CD4-positive, alpha-beta T cell (primary cell): ENCODE measurements around the gene SETD1B. TPM values are rescaled to one million over a fixed set of nuclear protein-coding genes. Genes with fewer than 3 reads are reported as not detected.

ENCODE experiments used
- ATAC-seq: fragments of 200-7000 bp; cut with Tn5 transposase; one replicate; pipeline ENCODE4 v1.10.0; 2022; ENCODE audit warnings: mild to moderate bottlenecking; ENCODE audit not compliant: poor library complexity
- CTCF ChIA-PET: fragments of 350-600 bp; sonication (Branson Sonifier 250); formaldehyde crosslinking; loops from one replicate; lab custom pipeline; 2021; ENCODE audit warnings: antibody characterized with exemption, inconsistent platforms; lab: Charles Lee
- POLR2A ChIA-PET: fragments of 350-600 bp; sonication (Branson Sonifier 250); formaldehyde crosslinking; loops from one replicate; lab custom pipeline; 2021; ENCODE audit warnings: antibody characterized with exemption, inconsistent platforms; lab: Charles Lee
- DNase-seq, 14 experiments: peaks; one replicate each; pipeline ENCODE4 v3.0.0-alpha.2; 2013 to 2020; ENCODE audit warnings: mixed read lengths in 2 of 14
- H3K27ac ChIP-seq, 2 donors: one replicate each; pipeline versions ENCODE4 v1.5.1 to v1.7.0; 2013; ENCODE audit warnings: low read length in 2 of 2, low read depth in 1 of 2, mild to moderate bottlenecking in 1 of 2
- H3K27me3 ChIP-seq, 2 experiments: 1 replicate in 1 of 2; 2 replicates in 1 of 2; pipeline versions ENCODE4 v1.6.1 to v1.7.0; 2013; ENCODE audit warnings: low read length in 2 of 2, control low read depth in 1 of 2, mild to moderate bottlenecking in 1 of 2, moderate library complexity in 1 of 2; ENCODE audit not compliant: insufficient read depth in 2 of 2, control insufficient read depth in 1 of 2
- H3K36me3 ChIP-seq: one replicate; pipeline ENCODE4 v1.6.1; 2013; ENCODE audit warnings: low read length, control low read depth; ENCODE audit not compliant: insufficient read depth
- H3K4me1 ChIP-seq: one replicate; pipeline ENCODE4 v1.6.1; 2013; ENCODE audit warnings: low read length, control low read depth; ENCODE audit not compliant: insufficient read depth
- H3K4me3 ChIP-seq: one replicate; pipeline ENCODE4 v1.5.1; 2013; ENCODE audit warnings: mild to moderate bottlenecking, low read length, moderate library complexity
- H3K9me3 ChIP-seq, 2 experiments: 1 replicate in 1 of 2; 2 replicates in 1 of 2; pipeline versions ENCODE4 v1.6.1 to v1.7.0; 2013; ENCODE audit warnings: low read length in 2 of 2, mild to moderate bottlenecking in 2 of 2, control low read depth in 1 of 2, moderate library complexity in 1 of 2; ENCODE audit not compliant: control insufficient read depth in 1 of 2, insufficient read depth in 1 of 2
- H3K27ac Mint-ChIP-seq: one replicate; pipeline ENCODE4 v1.8.0; 2020; ENCODE audit warnings: mixed read lengths
- H3K27me3 Mint-ChIP-seq: one replicate; pipeline ENCODE4 v1.8.0; 2021; ENCODE audit warnings: mixed read lengths
- H3K36me3 Mint-ChIP-seq: one replicate; pipeline ENCODE4 v1.8.0; 2021; ENCODE audit warnings: low read depth, mixed read lengths
- H3K4me1 Mint-ChIP-seq: one replicate; pipeline ENCODE4 v1.8.0; 2021; ENCODE audit warnings: low read depth, mixed read lengths
- H3K4me3 Mint-ChIP-seq: one replicate; pipeline ENCODE4 v1.8.0; 2020; ENCODE audit warnings: mild to moderate bottlenecking, mixed read lengths
- H3K9me3 Mint-ChIP-seq: one replicate; pipeline ENCODE4 v1.8.0; 2020; ENCODE audit warnings: mixed read lengths
- CTCF ChIP-seq: fragments of 200-600 bp; IDR thresholded peaks from one replicate; pipeline ENCODE4 v1.8.0; 2022; ENCODE audit warnings: antibody characterized with exemption, mild to moderate bottlenecking
- intact Hi-C, 2 experiments: fragments of 100-400 bp; cut with DNase I in 1 of 2; cut with micrococcal nuclease in 1 of 2; formaldehyde crosslinking; loops; one replicate each; pipeline versions ENCODE4 v1.15.1 to v1.9.0; 2023 to 2025; cut with DNase I, micrococcal nuclease
- total RNA-seq, 174 experiments: library from RNA in 2 of 174; stranded (reverse) in 2 of 174; gene quantifications; one replicate each; pipeline ENCODE4 v1.2.3 and lab custom pipeline; 2021 to 2026

SETD1B gene
- total RNA-seq, 2 experiments from 2014 or later, result 146 to 151 TPM

- Histone ChIP-seq H3K27ac (no peak overlapping the region), H3K36me3 (peaks cover 86% of the 10 kb centered on the region), H3K9me3 (no peaks in the 10 kb centered on the region), H3K4me3 (no peak overlapping the region), H3K27me3 (no peaks in the 10 kb centered on the region), H3K4me1 (no peaks in the 10 kb centered on the region)
- no peak for TF ChIP-seq CTCF
- peak overlapping the region; percentile 11 for H3K4me3 Mint-ChIP-seq
- ATAC-seq (no peak), DNase-seq (no peak)
- intact Hi-C loops, result loop anchor here in 1 of 2 experiments (5.0 kb wide), 1 partner anchor 35 kb away; no protein-coding TSS in a partner anchor
- H3K27me3 Mint-ChIP-seq, result no peaks in the 10 kb centered on the region
- H3K9me3 Mint-ChIP-seq, result no peaks in the 10 kb centered on the region
- no peaks in the 10 kb centered on the region for H3K4me1 Mint-ChIP-seq
- H3K36me3 Mint-ChIP-seq, result peaks cover 83% of the 10 kb centered on the region
- ChIA-PET POLR2A (no interaction called here), CTCF (interaction anchor here (2.9 kb wide), 1 partner anchor 28 kb away, joined by 11 read pairs; no protein-coding TSS in a partner anchor)
- H3K27ac Mint-ChIP-seq, result no peak overlapping the region
Observed at GRCh38 chr12:121822393-121823100, 18.7 kb downstream of the SETD1B start.

GRCh38 chr12:121823101-121823726 is 19.4 kb downstream of the SETD1B start:
- ATAC-seq, result no peak
- no peaks in the 10 kb centered on the region for H3K27me3 ChIP-seq
- peaks cover 87% of the 10 kb centered on the region for H3K36me3 ChIP-seq
- H3K4me3 ChIP-seq, result no peak overlapping the region
- intact Hi-C loops, result loop anchor here in 1 of 2 experiments (5.0 kb wide), 1 partner anchor 36 kb away; no protein-coding TSS in a partner anchor
- no peak overlapping the region for H3K27ac ChIP-seq
- H3K36me3 Mint-ChIP-seq, result peaks cover 83% of the 10 kb centered on the region
- DNase-seq, result no peak
- no peak for TF ChIP-seq CTCF
- no peaks in the 10 kb centered on the region for H3K27me3 Mint-ChIP-seq
- no peaks in the 10 kb centered on the region for H3K9me3 ChIP-seq
- no peaks in the 10 kb centered on the region for H3K4me1 Mint-ChIP-seq
- no peak overlapping the region for H3K4me3 Mint-ChIP-seq
- ChIA-PET POLR2A (no interaction called here), CTCF (interaction anchor here (5.7 kb wide), 1 partner anchor 29 kb away, joined by 38 read pairs; the partner anchor contains the start of gene RHOF)
- H3K27ac Mint-ChIP-seq, result peak overlapping the region; percentile 30
- no peaks in the 10 kb centered on the region for H3K4me1 ChIP-seq
- no peaks in the 10 kb centered on the region for H3K9me3 Mint-ChIP-seq

DNA sequence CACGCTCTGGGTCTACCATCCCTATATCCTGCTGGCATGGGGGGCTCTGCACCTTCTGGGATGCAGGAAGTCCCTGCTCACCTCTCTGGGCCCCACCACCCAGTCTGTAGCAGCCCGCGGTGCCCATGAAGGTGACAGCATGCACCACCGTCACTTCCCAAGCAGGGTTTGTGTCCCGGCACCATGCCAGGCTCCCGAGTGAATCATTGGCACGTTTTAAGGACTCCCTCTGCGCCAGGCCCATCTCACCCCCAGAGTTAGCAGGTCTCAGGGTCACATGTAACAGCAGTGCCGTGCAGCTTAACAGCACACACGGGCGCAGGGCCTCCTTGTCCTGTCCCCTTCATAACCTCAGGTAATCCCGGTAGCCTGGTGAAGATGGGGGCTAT is 19.9 kb downstream of the SETD1B start:
- intact Hi-C loops, result loop anchor here in 1 of 2 experiments (5.0 kb wide), 1 partner anchor 36 kb away; no protein-coding TSS in a partner anchor
- Histone ChIP-seq H3K27ac (no peak overlapping the region), H3K4me3 (no peak overlapping the region), H3K4me1 (no peaks in the 10 kb centered on the region), H3K27me3 (no peaks in the 10 kb centered on the region), H3K9me3 (no peaks in the 10 kb centered on the region), H3K36me3 (peaks cover 89% of the 10 kb centered on the region)
- peak overlapping the region; percentile 30 for H3K27ac Mint-ChIP-seq
- H3K9me3 Mint-ChIP-seq, result no peaks in the 10 kb centered on the region
- ATAC-seq, result no peak
- no peaks in the 10 kb centered on the region for H3K27me3 Mint-ChIP-seq
- no peak overlapping the region for H3K4me3 Mint-ChIP-seq
- POLR2A ChIA-PET, result interaction anchor here (0.8 kb wide), 1 partner anchor 22 kb away, joined by 3 read pairs; no protein-coding TSS in a partner anchor
- CTCF ChIA-PET, result interaction anchor here (0.9 to 5.7 kb wide), 3 partner anchors 12 to 29 kb away, joined by 4 to 38 read pairs (median 6); partner anchors contain the start of gene RHOF
- peaks cover 86% of the 10 kb centered on the region for H3K36me3 Mint-ChIP-seq
- no peaks in the 10 kb centered on the region for H3K4me1 Mint-ChIP-seq
- no peak for DNase-seq
- TF ChIP-seq CTCF, result no peak
